Measurements from ENCODE around the gene SPDEF. TPM values are rescaled to one million over a fixed set of nuclear protein-coding genes. Genes with fewer than 3 reads are reported as not detected.

SPDEF gene
- total and polyA plus RNA-seq, 10 of the 15 experiments (the other 5 are each of a cell fraction or from before 2014, with no cell fraction given) = not detected

GRCh38 chr6:34512738-34513115 lies 43.4 kb downstream of the SPDEF start:
- POLR2A ChIA-PET = interaction anchor here (0.6 kb wide), 1 partner anchor 29 kb away, joined by 8 read pairs; no protein-coding TSS in a partner anchor
- no TSS peak for BruUV-seq (replicated peaks)

More at GRCh38 chr6:34512738-34513115, 43.4 kb downstream of the SPDEF start:
- Histone ChIP-seq H3K4me1 (ENCODE audit: control insufficient read depth, insufficient read depth, low read length) (no peaks in the 10 kb centered on the region), H3K27ac (ENCODE audit: control insufficient read depth, insufficient read depth) (no peak overlapping the region), H3K79me2 (ENCODE audit: control insufficient read depth, insufficient read depth, low read length) (no peaks in the 10 kb centered on the region), H3K9ac (ENCODE audit: control insufficient read depth, insufficient read depth, low read length) (no peak overlapping the region), H4K20me1 (ENCODE audit: control insufficient read depth, insufficient read depth) (no peaks in the 10 kb centered on the region), H3K9me3 (replicated peaks; ENCODE audit: control insufficient read depth, insufficient read depth, low read length) (peaks cover 2% of the 10 kb centered on the region; the same call in 2 of the 3 replicates), H3K4me3 (no peak overlapping the region), H3K4me2 (ENCODE audit: control insufficient read depth, insufficient read depth) (no peak overlapping the region), H2AFZ (ENCODE audit: control insufficient read depth, low read depth, low read length) (no peak overlapping the region), H3K27me3 (replicated peaks in 1 of 2; ENCODE audit: control insufficient read depth in 2 of 2, insufficient read depth in 2 of 2, low read length in 1 of 2) (no peaks in the 10 kb centered on the region), H3K36me3 (ENCODE audit: control insufficient read depth in 2 of 2, insufficient read depth in 2 of 2, low read length in 1 of 2) (no peaks in the 10 kb centered on the region)
- CTCF ChIA-PET = interaction anchor here (0.6 kb wide), 1 partner anchor 26 kb away, joined by 4 read pairs; no protein-coding TSS in a partner anchor
- intact Hi-C loops (cut with micrococcal nuclease; ENCODE audit: unreplicated experiment) (no loop called here), in situ Hi-C loops (cut with MboI) (no loop called here)
- DNase-seq (ENCODE audit: low read depth, low spot score) = no peak
- SMC1A ChIA-PET (ENCODE audit: uncharacterized antibody, unreplicated experiment) = no interaction called here
- no peak for FAIRE-seq
- TF ChIP-seq ZSCAN29 (IDR thresholded peaks at IDR 0.05) = no peak
- no peak for TF ChIP-seq YY1 (IDR thresholded peaks at IDR 0.05; ENCODE audit: low read depth, low read length)
- TF ChIP-seq YBX1 (IDR thresholded peaks at IDR 0.05) = no peak
- TF ChIP-seq SMC3 (IDR thresholded peaks at IDR 0.05; ENCODE audit: borderline replicate concordance, low read length) = no peak
- no peak for TF ChIP-seq CUX1 (IDR thresholded peaks at IDR 0.05; ENCODE audit: insufficient replicate concordance, low read depth, low read length)
- no peak for TF ChIP-seq CHD4 (IDR thresholded peaks at IDR 0.05)
- no peak for TF ChIP-seq MTA2 (IDR thresholded peaks at IDR 0.05; ENCODE audit: low read depth)
- TF ChIP-seq HCFC1 (IDR thresholded peaks at IDR 0.05; ENCODE audit: low read length) = no peak
- TF ChIP-seq IRF4 (IDR thresholded peaks at IDR 0.05; ENCODE audit: low read depth, low read length) = no peak
- RAD21 ChIA-PET (ENCODE audit: unreplicated experiment) = interaction anchor here (0.9 kb wide), 1 partner anchor 53 kb away, joined by 3 read pairs; no protein-coding TSS in a partner anchor
- 23% methylated on average over 5 of the region's 5 CpGs for WGBS (ENCODE audit: insufficient coverage, insufficient replicate concordance, low lambda C conversion rate, missing lambda C conversion rate)
- no peak for ATAC-seq

All from GM12878 (cell line).